ENCODE data around the gene MARK1.
A peak's percentile ranks its signal among the peaks of the same experiment; 100 is the strongest.
"Not testable (repeated sequence)": the region's sequence is repeated elsewhere in the genome, so short reads cannot be mapped to it uniquely, and the experiment has no call there.

Gene MARK1

GRCh38 chr1:220631238-220631815 lies 103.4 kb downstream of the MARK1 start:
- no peak for DNase-seq

GRCh38 chr1:220637759-220638158 lies 109.8 kb downstream of the MARK1 start:
- DNase-seq = no peak

- DNase-seq = no peak
Measured at GRCh38 chr1:220642285-220642684, 114.3 kb downstream of the MARK1 start.

- no peak for DNase-seq
Measured at GRCh38 chr1:220652995-220653394, 125.1 kb downstream of the MARK1 start.

GRCh38 chr1:220655509-220655908 lies 127.6 kb downstream of the MARK1 start:
- no peak for DNase-seq

GRCh38 chr1:220655961-220656740 lies 128.2 kb downstream of the MARK1 start:
- DNase-seq = no peak

- no peak for DNase-seq
Measured at GRCh38 chr1:220666349-220666748, 138.4 kb downstream of the MARK1 start.

- no peak for DNase-seq
Measured at GRCh38 chr1:220669005-220669404, 141.1 kb downstream of the MARK1 start.

GRCh38 chr1:220670365-220670764 lies 142.4 kb downstream of the MARK1 start:
- DNase-seq = no peak

GRCh38 chr1:220673921-220674320 lies 146.0 kb downstream of the MARK1 start:
- no peak for DNase-seq

- no peak for DNase-seq
Measured at GRCh38 chr1:220677251-220677650, 149.3 kb downstream of the MARK1 start.

- DNase-seq = peak; percentile 18
Measured at GRCh38 chr1:220680085-220680687, 152.2 kb downstream of the MARK1 start.

- no peak for DNase-seq
Measured at GRCh38 chr1:220681220-220681880, 153.4 kb downstream of the MARK1 start.

GRCh38 chr1:220682901-220683576 lies 155.1 kb downstream of the MARK1 start:
- no peak for DNase-seq

GRCh38 chr1:220683716-220684115 lies 155.8 kb downstream of the MARK1 start:
- not testable (repeated sequence) for DNase-seq

- DNase-seq = no peak
Measured at GRCh38 chr1:220684890-220685289, 157.0 kb downstream of the MARK1 start.

GRCh38 chr1:220685879-220686278 lies 157.9 kb downstream of the MARK1 start:
- DNase-seq = no peak

- no peak for DNase-seq
Measured at GRCh38 chr1:220687809-220688208, 159.9 kb downstream of the MARK1 start.

- no peak for DNase-seq
Measured at GRCh38 chr1:220689666-220690065, 161.7 kb downstream of the MARK1 start.

- DNase-seq = peak; percentile 77
Measured at GRCh38 chr1:220690140-220691052, 162.5 kb downstream of the MARK1 start, which contains the start of gene C1orf115. TSS of gene C1orf115 (plus strand) at chr1:220690363. CDS start at chr1:220690403, 40 bp downstream.

- DNase-seq = no peak
Measured at GRCh38 chr1:220691053-220691684, 163.2 kb downstream of the MARK1 start.

All from CD4-positive, alpha-beta T cell treated with Interleukin-17A for 4 hours (primary cell).